Panc1 (cell line): ENCODE results near the gene LHPP. TPM values are rescaled to one million over a fixed set of nuclear protein-coding genes. Genes with fewer than 3 reads are reported as not detected.

Experiments used
- ATAC-seq: fragments of 200-7000 bp; cut with Tn5 transposase; 2 replicates; pipeline ENCODE4 v1.9.1; 2020; ENCODE audit warnings: mild to moderate bottlenecking, moderate library complexity
- BruUV-seq: library from RNA; stranded (reverse); fragments of 400-500 nt; replicated peaks from 2 replicates; lab custom pipeline; 2021; lab: Mats Ljungman, UMichigan
- CTCF ChIA-PET: fragments of 300-600 bp; sonication (Branson Sonifier 250); formaldehyde crosslinking; loops from one replicate; lab custom pipeline; 2022; ENCODE audit warnings: antibody characterized with exemption; lab: Charles Lee
- POLR2A ChIA-PET: fragments of 300-600 bp; sonication (Branson Sonifier 250); formaldehyde crosslinking; loops from one replicate; lab custom pipeline; 2022; ENCODE audit warnings: antibody characterized with exemption; lab: Charles Lee
- DNase-seq: peaks from one replicate; pipeline ENCODE4 v3.0.0-alpha.2; 2010; ENCODE audit warnings: low read depth, low spot score
- H3K27ac ChIP-seq: 2 replicates; pipeline ENCODE4 v1.5.1; 2011; ENCODE audit warnings: mild to moderate bottlenecking, low read length, inconsistent platforms
- H3K27me3 ChIP-seq: fragments of 200-500 bp; sonication (Bioruptor generic); 2 replicates; pipeline ENCODE4 v1.6.0; 2014; ENCODE audit warnings: low read length, inconsistent platforms; ENCODE audit not compliant: control insufficient read depth, insufficient read depth
- H3K36me3 ChIP-seq: fragments of 200-500 bp; sonication (Bioruptor generic); 2 replicates; pipeline ENCODE4 v1.5.1; 2014; ENCODE audit warnings: inconsistent platforms, mild to moderate bottlenecking, low read length, moderate library complexity; ENCODE audit not compliant: control insufficient read depth, insufficient read depth
- H3K4me1 ChIP-seq: 2 replicates; pipeline ENCODE4 v1.5.1; 2011; ENCODE audit warnings: inconsistent platforms, mild to moderate bottlenecking, low read length, moderate library complexity; ENCODE audit not compliant: control insufficient read depth, insufficient read depth
- H3K4me3 ChIP-seq, 2 experiments: 2 replicates each; pipeline ENCODE4 v1.5.1; 2011 to 2012; ENCODE audit warnings: low read depth in 2 of 2, low read length in 2 of 2, mild to moderate bottlenecking in 2 of 2, inconsistent platforms in 1 of 2, moderate library complexity in 1 of 2
- H3K9me3 ChIP-seq: fragments of 200-500 bp; sonication (Bioruptor generic); 2 replicates; pipeline ENCODE4 v1.5.1; 2014; ENCODE audit warnings: low read depth, mild to moderate bottlenecking, inconsistent platforms, low read length, moderate library complexity; ENCODE audit not compliant: control insufficient read depth, insufficient read depth
- CTCF ChIP-seq: fragments of 450-650 bp; IDR thresholded peaks from 2 replicates; pipeline ENCODE4 v1.5.1; 2017; ENCODE audit warnings: mild to moderate bottlenecking
- POLR2AphosphoS5 ChIP-seq: IDR thresholded peaks from 2 replicates; pipeline ENCODE4 v1.6.1; 2012; ENCODE audit warnings: mild to moderate bottlenecking, low read depth, low read length, moderate library complexity
- REST ChIP-seq, 2 experiments: IDR thresholded peaks; 2 replicates each; pipeline ENCODE4 v1.6.1; 2011 to 2012; ENCODE audit warnings: low read depth in 2 of 2, control low read depth in 1 of 2, low read length in 1 of 2, mild to moderate bottlenecking in 1 of 2, moderate library complexity in 1 of 2; ENCODE audit not compliant: insufficient read depth in 1 of 2
- SIN3A ChIP-seq: IDR thresholded peaks from 2 replicates; pipeline ENCODE4 v1.6.1; 2012; ENCODE audit warnings: low read depth, mild to moderate bottlenecking, low read length, moderate library complexity, borderline replicate concordance; ENCODE audit not compliant: insufficient read depth
- TCF7L2 ChIP-seq: IDR thresholded peaks from 2 replicates; pipeline ENCODE4 v1.6.1; 2011; ENCODE audit warnings: mild to moderate bottlenecking, low read depth, low read length, inconsistent platforms
- in situ Hi-C: cut with HindIII; loops from 2 replicates; pipeline ENCODE4 v1.10.0; 2016; ENCODE audit warnings: low sequenced_read_pairs, low pct_unique_long_range_greater_than_20kb
- intact Hi-C: fragments of 100-400 bp; cut with micrococcal nuclease; formaldehyde crosslinking; loops from one replicate; pipeline ENCODE4 v1.10.0; 2022; ENCODE audit not compliant: unreplicated experiment
- total RNA-seq: library from RNA; stranded (reverse); gene quantifications from one replicate; pipeline ENCODE4 v1.2.1, GENCODE V29; 2021; ENCODE audit not compliant: unreplicated experiment

Gene LHPP
- total RNA-seq, 1 experiment from 2014 or later: 15.0 TPM

DNA sequence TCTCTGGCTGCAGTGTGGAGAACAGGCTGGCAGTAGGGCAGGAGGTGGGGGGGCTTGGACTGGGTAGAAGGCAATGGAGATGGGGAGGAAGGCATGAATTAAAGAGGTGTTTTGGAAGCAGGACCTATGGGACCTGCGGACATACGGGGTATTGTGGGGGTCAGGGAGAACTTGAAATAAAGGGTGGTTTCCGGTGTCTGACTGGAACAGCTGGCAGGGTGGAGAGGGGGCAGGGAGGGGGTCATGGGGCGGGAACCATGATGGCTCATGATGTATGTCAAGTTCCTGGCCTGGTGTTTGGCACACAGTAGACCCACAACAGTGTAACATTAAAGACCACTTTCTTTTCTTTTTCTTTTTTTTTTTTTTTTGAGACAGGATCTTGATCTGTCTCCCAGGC, 5.5 kb downstream of the LHPP start:
- in situ Hi-C loops: no loop called here
- DNase-seq (no peak), ATAC-seq (no peak)
- Histone ChIP-seq H3K9me3 (no peaks in the 10 kb centered on the region), H3K4me1 (peaks cover 8% of the 10 kb centered on the region), H3K27ac (no peak overlapping the region), H3K4me3 (no peak overlapping the region), H3K36me3 (no peaks in the 10 kb centered on the region), H3K27me3 (no peaks in the 10 kb centered on the region)
- intact Hi-C loops: no loop called here
- POLR2A ChIA-PET: no interaction called here
- CTCF ChIA-PET: no interaction called here
- no TSS peak for BruUV-seq
- TF ChIP-seq SIN3A: no peak
- no peak for TF ChIP-seq CTCF
- TF ChIP-seq TCF7L2: no peak
- TF ChIP-seq POLR2AphosphoS5: no peak
- TF ChIP-seq REST (IDR thresholded peaks at IDR 0.05; ENCODE audit: insufficient read depth in 1 of 2, low read depth in 2 of 2, low read length in 1 of 2): no peak

DNA sequence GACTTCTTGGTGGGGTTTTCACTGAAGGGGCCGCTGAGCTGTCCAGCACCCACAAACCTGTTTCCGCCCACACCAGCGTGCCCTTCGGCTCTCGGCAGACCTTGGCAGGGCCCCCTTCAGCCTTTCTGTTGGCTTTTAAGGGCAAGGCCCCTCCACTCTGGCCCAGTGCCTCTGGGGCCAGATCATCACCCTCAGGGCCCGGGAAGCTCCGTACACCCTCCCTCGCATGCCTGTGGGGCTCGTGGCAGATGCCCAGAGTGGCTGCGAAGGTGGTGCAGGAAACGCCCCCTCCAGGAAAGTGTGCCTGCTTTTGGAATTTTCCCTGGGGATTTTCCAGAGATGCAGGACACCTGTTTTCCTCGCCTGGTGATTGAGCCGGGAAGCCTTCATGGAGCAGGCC, 7.0 kb downstream of the LHPP start:
- intact Hi-C loops (no loop called here), in situ Hi-C loops (no loop called here)
- H3K27me3 ChIP-seq: no peaks in the 10 kb centered on the region
- ATAC-seq: no peak
- H3K36me3 ChIP-seq: no peaks in the 10 kb centered on the region
- TF ChIP-seq TCF7L2: no peak
- TF ChIP-seq SIN3A: no peak
- TF ChIP-seq REST (IDR thresholded peaks at IDR 0.05; ENCODE audit: insufficient read depth in 1 of 2, low read depth in 2 of 2, low read length in 1 of 2): no peak
- no peak for TF ChIP-seq POLR2AphosphoS5
- no peak for TF ChIP-seq CTCF
- H3K9me3 ChIP-seq: no peaks in the 10 kb centered on the region
- CTCF ChIA-PET: interaction anchor here (0.7 kb wide), 1 partner anchor 10 kb away, joined by 6 read pairs; no protein-coding TSS in a partner anchor
- POLR2A ChIA-PET: no interaction called here
- BruUV-seq: no TSS peak
- peaks cover 4% of the 10 kb centered on the region for H3K4me1 ChIP-seq
- no peak overlapping the region for H3K4me3 ChIP-seq
- H3K27ac ChIP-seq: no peak overlapping the region
- no peak for DNase-seq
